ENCODE data around the gene SIPA1L3. TPM values are rescaled to one million over a fixed set of nuclear protein-coding genes. Genes with fewer than 3 reads are reported as not detected.

The SIPA1L3 gene
- total RNA-seq, 1 experiment from 2014 or later: 66.3 TPM

GRCh38 chr19:38245826-38246498 is 339.0 kb downstream of the SIPA1L3 start:
- peak; percentile 50 for TF ChIP-seq POLR2AphosphoS5 (IDR thresholded peaks at IDR 0.05; ENCODE audit: low read depth, low read length)
- no peak for TF ChIP-seq REST (IDR thresholded peaks at IDR 0.05; ENCODE audit: insufficient read depth in 1 of 2, low read depth in 2 of 2, low read length in 1 of 2)
- Histone ChIP-seq H3K36me3 (ENCODE audit: control insufficient read depth, insufficient read depth, low read length) (0 out of 2 replicates have a peak, but pooled peaks cover 2% of the 10 kb centered on the region), H3K9me3 (ENCODE audit: control insufficient read depth, insufficient read depth, low read depth, low read length) (no peaks in the 10 kb centered on the region), H3K4me3 (ENCODE audit: low read depth in 2 of 2, low read length in 2 of 2) (no peak overlapping the region), H3K27ac (ENCODE audit: low read length) (peak overlapping the region; percentile 26), H3K4me1 (ENCODE audit: control insufficient read depth, insufficient read depth, low read length) (peaks cover 30% of the 10 kb centered on the region), H3K27me3 (ENCODE audit: control insufficient read depth, insufficient read depth, low read length) (no peaks in the 10 kb centered on the region)
- ChIA-PET CTCF (interaction anchor here (0.6 to 1.1 kb wide), 2 partner anchors 10 to 138 kb away, joined by 6 to 8 read pairs; partner anchors contain the start of gene PPP1R14A), POLR2A (interaction anchor here (0.6 kb wide), 2 partner anchors 16 to 58 kb away, joined by 3 to 4 read pairs; partner anchors contain the start of gene C19orf33)
- in situ Hi-C loops (cut with HindIII; ENCODE audit: low pct_unique_long_range_greater_than_20kb, low sequenced_read_pairs) (no loop called here), intact Hi-C loops (cut with micrococcal nuclease; ENCODE audit: unreplicated experiment) (loop anchor here (2.0 kb wide), 1 partner anchor 89 kb away; the partner anchor contains the start of gene CATSPERG)
- DNase-seq (ENCODE audit: low read depth, low spot score) (no peak), ATAC-seq (no peak)
- no TSS peak for BruUV-seq (replicated peaks)

GRCh38 chr19:38247126-38247525 is 340.1 kb downstream of the SIPA1L3 start:
- Histone ChIP-seq H3K4me1 (ENCODE audit: control insufficient read depth, insufficient read depth, low read length) (peaks cover 42% of the 10 kb centered on the region), H3K9me3 (ENCODE audit: control insufficient read depth, insufficient read depth, low read depth, low read length) (no peaks in the 10 kb centered on the region), H3K36me3 (ENCODE audit: control insufficient read depth, insufficient read depth, low read length) (0 out of 2 replicates have a peak, but pooled peaks cover 2% of the 10 kb centered on the region), H3K4me3 (ENCODE audit: low read depth in 2 of 2, low read length in 2 of 2) (no peak overlapping the region), H3K27ac (ENCODE audit: low read length) (no peak overlapping the region; the same call in 1 of the 2 replicates), H3K27me3 (ENCODE audit: control insufficient read depth, insufficient read depth, low read length) (no peaks in the 10 kb centered on the region)
- POLR2A ChIA-PET: no interaction called here
- in situ Hi-C loops (cut with HindIII; ENCODE audit: low pct_unique_long_range_greater_than_20kb, low sequenced_read_pairs): no loop called here
- BruUV-seq (replicated peaks): no TSS peak
- no peak for DNase-seq (ENCODE audit: low read depth, low spot score)
- intact Hi-C loops (cut with micrococcal nuclease; ENCODE audit: unreplicated experiment): no loop called here
- no peak for ATAC-seq
- CTCF ChIA-PET: interaction anchor here (1.1 kb wide), 1 partner anchor 9 kb away, joined by 8 read pairs; the partner anchor contains the start of gene PPP1R14A
- TF ChIP-seq SIN3A (IDR thresholded peaks at IDR 0.05; ENCODE audit: borderline replicate concordance, insufficient read depth, low read depth, low read length): no peak
- TF ChIP-seq POLR2AphosphoS5 (IDR thresholded peaks at IDR 0.05; ENCODE audit: low read depth, low read length): peak; percentile 52; the same call in 1 of the 2 replicates

- Histone ChIP-seq H3K4me3 (ENCODE audit: low read depth in 2 of 2, low read length in 2 of 2) (no peak overlapping the region), H3K9me3 (ENCODE audit: control insufficient read depth, insufficient read depth, low read depth, low read length) (no peaks in the 10 kb centered on the region), H3K27ac (ENCODE audit: low read length) (peak overlapping the region; percentile 58), H3K27me3 (ENCODE audit: control insufficient read depth, insufficient read depth, low read length) (no peaks in the 10 kb centered on the region), H3K36me3 (ENCODE audit: control insufficient read depth, insufficient read depth, low read length) (0 out of 2 replicates have a peak, but pooled peaks cover 2% of the 10 kb centered on the region), H3K4me1 (ENCODE audit: control insufficient read depth, insufficient read depth, low read length) (peaks cover 49% of the 10 kb centered on the region)
- ChIA-PET CTCF (no interaction called here), POLR2A (no interaction called here)
- DNase-seq (ENCODE audit: low read depth, low spot score): no peak
- ATAC-seq: peak; percentile 19; the same call in 1 of the 2 replicates
- TF ChIP-seq CTCF (IDR thresholded peaks at IDR 0.05) (no peak), TCF7L2 (IDR thresholded peaks at IDR 0.05; ENCODE audit: low read depth, low read length) (no peak), SIN3A (IDR thresholded peaks at IDR 0.05; ENCODE audit: borderline replicate concordance, insufficient read depth, low read depth, low read length) (no peak), REST (IDR thresholded peaks at IDR 0.05; ENCODE audit: insufficient read depth in 1 of 2, low read depth in 2 of 2, low read length in 1 of 2) (no peak), POLR2AphosphoS5 (IDR thresholded peaks at IDR 0.05; ENCODE audit: low read depth, low read length) (no peak)
- intact Hi-C loops (cut with micrococcal nuclease; ENCODE audit: unreplicated experiment) (no loop called here), in situ Hi-C loops (cut with HindIII; ENCODE audit: low pct_unique_long_range_greater_than_20kb, low sequenced_read_pairs) (no loop called here)
- no TSS peak for BruUV-seq (replicated peaks)
Measured at GRCh38 chr19:38247734-38248268, 340.8 kb downstream of the SIPA1L3 start.

All from Panc1 (cell line).